HepG2 (cell line): ENCODE results near the gene SP6. TPM values are rescaled to one million over a fixed set of nuclear protein-coding genes. Genes with fewer than 3 reads are reported as not detected.

ENCODE experiments used
- ATAC-seq: fragments of 200-7000 bp; cut with Tn5 transposase; 3 replicates; pipeline ENCODE4 v1.9.1; 2020; ENCODE audit warnings: mild to moderate bottlenecking, moderate library complexity
- BruUV-seq: library from RNA; stranded (reverse); fragments of 400-500 nt; replicated peaks from 2 replicates; lab custom pipeline; 2021; lab: Mats Ljungman, UMichigan
- CTCF ChIA-PET: fragments of 300-600 bp; formaldehyde crosslinking; extraction: SDS; loops from one replicate; lab custom pipeline; 2021; ENCODE audit warnings: low total read pairs, inconsistent platforms, low intra/inter-chr PET ratio; lab: Yijun Ruan, JAX
- POLR2A ChIA-PET: fragments of 350-600 bp; sonication (Branson Sonifier 250); formaldehyde crosslinking; loops from one replicate; lab custom pipeline; 2020; ENCODE audit warnings: antibody characterized with exemption, inconsistent platforms; lab: Yijun Ruan, JAX
- DNase-seq: peaks from one replicate; pipeline ENCODE4 v3.0.0-alpha.2; 2015; ENCODE audit warnings: low spot score
- FAIRE-seq: peaks from 3 replicates; lab custom pipeline; 2011; peaks lifted over from hg19 to GRCh38; lab: Jason Lieb, UNC
- H2AFZ ChIP-seq: one replicate; pipeline ENCODE4 v1.6.1; 2011; ENCODE audit warnings: low read length, inconsistent platforms
- H3K27ac ChIP-seq: fragments of 300-600 bp; 3 replicates; pipeline ENCODE4 v1.8.0; 2011; ENCODE audit warnings: mixed run types, mild to moderate bottlenecking, mixed read lengths, low read length, inconsistent platforms; ENCODE audit not compliant: insufficient read depth; ENCODE audit errors: extremely low read length
- H3K27me3 ChIP-seq, 2 experiments: fragments of 200-600 bp in 1 of 2; 2 replicates in 1 of 2; 3 replicates in 1 of 2; pipeline versions ENCODE4 v1.6.0 to v1.8.0; 2011; ENCODE audit warnings: low read length in 2 of 2, mild to moderate bottlenecking in 2 of 2, moderate library complexity in 2 of 2, inconsistent platforms in 1 of 2; ENCODE audit not compliant: insufficient read depth in 2 of 2, control insufficient read depth in 1 of 2
- H3K36me3 ChIP-seq, 2 experiments: fragments of 200-600 bp in 1 of 2; replicated peaks in 1 of 2; 2 replicates in 1 of 2; 3 replicates in 1 of 2; pipeline versions ENCODE4 v1.5.1 to v1.8.0; 2011; ENCODE audit warnings: low read length in 2 of 2, inconsistent platforms in 1 of 2; ENCODE audit not compliant: insufficient read depth in 2 of 2, control insufficient read depth in 1 of 2
- H3K4me1 ChIP-seq: 2 replicates; pipeline ENCODE4 v1.5.1; 2012; ENCODE audit warnings: low read length, inconsistent platforms; ENCODE audit not compliant: insufficient read depth
- H3K4me2 ChIP-seq: 2 replicates; pipeline ENCODE4 v1.6.0; 2011; ENCODE audit warnings: low read depth, low read length, inconsistent platforms
- H3K4me3 ChIP-seq, 3 experiments: fragments of 200-600 bp in 1 of 3; sonication (generic), shearing (Covaris generic) in 1 of 3; replicated peaks in 1 of 3; 2 replicates each; pipeline ENCODE4 v1.5.1; 2011 to 2016; ENCODE audit warnings: low read length in 3 of 3, inconsistent platforms in 2 of 3, low read depth in 2 of 3, mild to moderate bottlenecking in 2 of 3, control low read depth in 1 of 3, mixed read lengths in 1 of 3; ENCODE audit not compliant: insufficient read depth in 1 of 3
- H3K79me2 ChIP-seq: one replicate; pipeline ENCODE4 v1.6.1; 2011; ENCODE audit warnings: low read length, inconsistent platforms; ENCODE audit not compliant: insufficient read depth
- H3K9ac ChIP-seq: 2 replicates; pipeline ENCODE4 v1.6.0; 2011; ENCODE audit warnings: mild to moderate bottlenecking, low read depth, low read length, inconsistent platforms; ENCODE audit not compliant: insufficient read depth
- H3K9me3 ChIP-seq: 2 replicates; pipeline ENCODE4 v1.5.1; 2012; ENCODE audit warnings: mild to moderate bottlenecking, low read length
- H4K20me1 ChIP-seq: 2 replicates; pipeline ENCODE4 v1.6.0; 2011; ENCODE audit warnings: inconsistent platforms, mild to moderate bottlenecking, low read length, moderate library complexity; ENCODE audit not compliant: insufficient read depth
- ARID2 ChIP-seq: sonication (generic); formaldehyde crosslinking; IDR thresholded peaks from 2 replicates; pipeline ENCODE4 v1.8.1; 2022; ENCODE audit warnings: mild to moderate bottlenecking, missing genetic modification reagents, borderline replicate concordance
- BCL3 ChIP-seq: sonication (generic); formaldehyde crosslinking; IDR thresholded peaks from 2 replicates; pipeline ENCODE4 v1.5.1; 2020; ENCODE audit warnings: mild to moderate bottlenecking, missing genetic modification reagents, moderate library complexity
- BHLHE40 ChIP-seq: IDR thresholded peaks from 2 replicates; pipeline ENCODE4 v1.6.1; 2011; ENCODE audit warnings: low read length, improper control_type of control experiment
- CREBL2 ChIP-seq: sonication (generic); formaldehyde crosslinking; IDR thresholded peaks from 2 replicates; pipeline ENCODE4 v1.8.1; 2023; ENCODE audit warnings: missing genetic modification reagents, mild to moderate bottlenecking, borderline replicate concordance
- DPF2 ChIP-seq: sonication (generic); formaldehyde crosslinking; IDR thresholded peaks from 2 replicates; pipeline ENCODE4 v1.4.0; 2020; ENCODE audit warnings: mild to moderate bottlenecking, low read depth, missing genetic modification reagents, borderline replicate concordance
- ERF ChIP-seq: IDR thresholded peaks from 2 replicates; pipeline ENCODE4 v1.6.1; 2018; ENCODE audit warnings: missing biosample characterization, missing genetic modification reagents
- GTF2F1 ChIP-seq: fragments of 150-350 bp; IDR thresholded peaks from 2 replicates; pipeline ENCODE4 v1.6.1; 2014; ENCODE audit warnings: low read length
- HCFC1 ChIP-seq: fragments of 150-350 bp; IDR thresholded peaks from 2 replicates; pipeline ENCODE4 v1.6.1; 2014; ENCODE audit warnings: low read depth, low read length
- HOXA9 ChIP-seq: sonication (generic); formaldehyde crosslinking; IDR thresholded peaks from 2 replicates; pipeline ENCODE4 v1.8.1; 2022; ENCODE audit warnings: missing genetic modification reagents, mild to moderate bottlenecking, moderate library complexity, borderline replicate concordance
- KDM3A ChIP-seq: IDR thresholded peaks from 2 replicates; pipeline ENCODE4 v1.6.1; 2018; ENCODE audit warnings: low read depth, missing compliant biosample characterization
- MEIS2 ChIP-seq: sonication (generic); formaldehyde crosslinking; IDR thresholded peaks from 2 replicates; pipeline ENCODE4 v1.9.0; 2021; ENCODE audit warnings: mild to moderate bottlenecking, missing genetic modification reagents
- NCOA2 ChIP-seq: sonication (generic); formaldehyde crosslinking; IDR thresholded peaks from 2 replicates; pipeline ENCODE4 v1.8.0; 2022; ENCODE audit warnings: inconsistent platforms
- RBM22 ChIP-seq: fragments of 200-400 bp; formaldehyde crosslinking; optimal IDR thresholded peaks from 2 replicates; pipeline ENCODE3; 2017; ENCODE audit warnings: mild to moderate bottlenecking, low read length, moderate library complexity
- SOX5 ChIP-seq: IDR thresholded peaks from 2 replicates; pipeline ENCODE4 v1.6.1; 2016; ENCODE audit warnings: borderline replicate concordance
- SRSF4 ChIP-seq: fragments of 200-400 bp; formaldehyde crosslinking; IDR thresholded peaks from one replicate; pipeline ENCODE4 v1.6.1; 2018; ENCODE audit warnings: mild to moderate bottlenecking, low read depth, low read length, moderate library complexity; ENCODE audit not compliant: poor library complexity, severe bottlenecking
- TARDBP ChIP-seq: sonication (generic); formaldehyde crosslinking; IDR thresholded peaks from 2 replicates; pipeline ENCODE4 v1.8.0; 2022; ENCODE audit warnings: mild to moderate bottlenecking, missing genetic modification reagents
- TBL1XR1 ChIP-seq: fragments of 150-350 bp; IDR thresholded peaks from 2 replicates; pipeline ENCODE4 v1.6.1; 2014; ENCODE audit warnings: borderline replicate concordance, low read length; ENCODE audit not compliant: partially characterized antibody
- TBX2 ChIP-seq: sonication (generic); formaldehyde crosslinking; IDR thresholded peaks from 2 replicates; pipeline ENCODE4 v1.5.0; 2020; ENCODE audit warnings: missing genetic modification reagents, mild to moderate bottlenecking, borderline replicate concordance
- XBP1 ChIP-seq: sonication (generic); formaldehyde crosslinking; IDR thresholded peaks from 2 replicates; pipeline ENCODE4 v1.5.0; 2020; ENCODE audit warnings: missing genetic modification reagents
- YEATS2 ChIP-seq: sonication (generic); formaldehyde crosslinking; IDR thresholded peaks from 2 replicates; pipeline ENCODE4 v1.4.0; 2020; ENCODE audit warnings: missing genetic modification reagents, borderline replicate concordance
- ZFY ChIP-seq: sonication (generic); formaldehyde crosslinking; IDR thresholded peaks from 2 replicates; pipeline ENCODE4 v1.4.0; 2020; ENCODE audit warnings: missing genetic modification reagents
- ZNF101 ChIP-seq: sonication (generic); formaldehyde crosslinking; IDR thresholded peaks from 2 replicates; pipeline ENCODE4 v1.4.0; 2020; ENCODE audit warnings: mild to moderate bottlenecking, low read depth, missing genetic modification reagents, borderline replicate concordance
- ZNF331 ChIP-seq: sonication (generic); formaldehyde crosslinking; IDR thresholded peaks from 2 replicates; pipeline ENCODE4 v1.4.0; 2020; ENCODE audit warnings: missing genetic modification reagents
- ZNF44 ChIP-seq: sonication (generic); formaldehyde crosslinking; IDR thresholded peaks from 2 replicates; pipeline ENCODE4 v1.5.1; 2020; ENCODE audit warnings: mild to moderate bottlenecking, missing genetic modification reagents
- ZNF567 ChIP-seq: sonication (generic); formaldehyde crosslinking; IDR thresholded peaks from 2 replicates; pipeline ENCODE4 v1.8.1; 2023; ENCODE audit warnings: mild to moderate bottlenecking, missing genetic modification reagents, borderline replicate concordance
- ZNF616 ChIP-seq: sonication (generic); formaldehyde crosslinking; IDR thresholded peaks from 2 replicates; pipeline ENCODE4 v1.5.0; 2020; ENCODE audit warnings: low read depth, mild to moderate bottlenecking, missing genetic modification reagents
- WGBS: methylation state at CpG from one replicate; pipeline ENCODE4 v1.1.6; 2017; ENCODE audit warnings: low lambda C conversion rate; 5-methylcytosine and 5-hydroxymethylcytosine counted together
- in situ Hi-C: cut with HindIII; loops from 2 replicates; pipeline ENCODE4 v1.10.0; 2017; ENCODE audit warnings: low pct_unique_long_range_greater_than_20kb; ENCODE audit not compliant: extremely low pct_ligation_motif_present
- intact Hi-C: fragments of 100-400 bp; cut with micrococcal nuclease; formaldehyde crosslinking; loops from one replicate; pipeline ENCODE4 v1.10.0; 2022; ENCODE audit not compliant: unreplicated experiment
- polyA plus RNA-seq, 8 experiments: library from polyadenylated mRNA; depleted of rRNA in 3 of 8; stranded (reverse) in 7 of 8; unstranded in 1 of 8; fragments of >200 nt; fragmentation: Illumina TruSeq in 4 of 8; extraction: Trizol in 4 of 8; gene quantifications; 2 replicates each; pipeline versions ENCODE4 v1.2.1 to v1.2.3, GENCODE V29; 2011 to 2016; ENCODE audit warnings: low read depth in 4 of 8, missing spikeins in 1 of 8, mixed read lengths in 1 of 8; ENCODE audit not compliant: insufficient read depth in 1 of 8
- total RNA-seq, 5 experiments: library from RNA; depleted of rRNA; stranded (reverse); fragments of >200 nt; fragmentation: Illumina TruSeq; extraction: Trizol; gene quantifications; 2 replicates each; pipeline ENCODE4 v1.2.3, GENCODE V29; 2016; ENCODE audit warnings: low read depth in 1 of 5

Gene SP6
- total and polyA plus RNA-seq, 2 of the 13 experiments (the other 11 are each of a cell fraction or from before 2014, with no cell fraction given) = 0.07 TPM

- ChIA-PET POLR2A (interaction anchor here (2.3 to 4.8 kb wide), 4 partner anchors 13 to 97 kb away, joined by 6 to 30 read pairs (median 18); partner anchors contain the start of genes LRRC46, MRPL10, PNPO and SP2), CTCF (interaction anchor here (1.5 to 5.6 kb wide), 2 partner anchors 45 to 174 kb away, joined by 5 to 162 read pairs; no protein-coding TSS in a partner anchor)
- in situ Hi-C loops = loop anchor here (5.0 kb wide), 2 partner anchors 48 to 173 kb away; no protein-coding TSS in a partner anchor
- Histone ChIP-seq H3K4me1 (peaks cover 49% of the 10 kb centered on the region), H4K20me1 (no peaks in the 10 kb centered on the region), H3K4me3 (no peak overlapping the region), H3K27me3 (peaks cover 5 to 11% of the 10 kb centered on the region in 2 experiments; a peak in 3 of 5 replicates), H2AFZ (no peak overlapping the region), H3K79me2 (peaks cover 10% of the 10 kb centered on the region), H3K9ac (no peak overlapping the region), H3K4me2 (peak overlapping the region; percentile 89), H3K27ac (no peak overlapping the region), H3K9me3 (no peaks in the 10 kb centered on the region), H3K36me3 (no peaks in the 10 kb centered on the region; a peak in 1 of 5 replicates)
- FAIRE-seq (peak; percentile 66), ATAC-seq (no peak; the same call in 2 of the 3 replicates), DNase-seq (peak; percentile 73)
- 0% methylated on average over 5 of the region's 5 CpGs for WGBS
- no TSS peak for BruUV-seq
- intact Hi-C loops = no loop called here
- peak; percentile 48; the same call in 1 of the 2 replicates for TF ChIP-seq BHLHE40
- no peak for TF ChIP-seq DPF2 (CRISPR knock-in tag)
- TF ChIP-seq XBP1 (CRISPR knock-in tag) = no peak
- TF ChIP-seq ARID2 (CRISPR knock-in tag) = no peak
- TF ChIP-seq RBM22 = no peak
- peak; percentile 35; the same call in 1 of the 2 replicates for TF ChIP-seq NCOA2 (CRISPR knock-in tag)
- no peak for TF ChIP-seq ZNF616 (CRISPR knock-in tag)
- no peak for TF ChIP-seq ZFY (CRISPR knock-in tag)
- TF ChIP-seq TBL1XR1 = no peak
- TF ChIP-seq MEIS2 (CRISPR knock-in tag) = 0 out of 2 replicates have a peak, but pooled peaks have one; percentile 26
- no peak for TF ChIP-seq TARDBP (CRISPR knock-in tag)
- no peak for TF ChIP-seq HOXA9
- peak; percentile 23; the same call in 1 of the 2 replicates for TF ChIP-seq TBX2 (CRISPR knock-in tag)
- no peak for TF ChIP-seq GTF2F1
- no peak for TF ChIP-seq CREBL2 (CRISPR knock-in tag)
- no peak for TF ChIP-seq ZNF44
- TF ChIP-seq ZNF567 (CRISPR knock-in tag) = no peak
- TF ChIP-seq SOX5 = peak; percentile 21; the same call in 1 of the 2 replicates
- no peak for TF ChIP-seq BCL3 (CRISPR knock-in tag)
- 0 out of 2 replicates have a peak, but pooled peaks have one; percentile 11 for TF ChIP-seq ZNF331 (CRISPR knock-in tag)
- TF ChIP-seq HCFC1 = no peak
- TF ChIP-seq ZNF101 (CRISPR knock-in tag) = no peak
- TF ChIP-seq YEATS2 (CRISPR knock-in tag) = peak; percentile 56; the same call in 1 of the 2 replicates
- no peak for TF ChIP-seq SRSF4
- no peak for TF ChIP-seq KDM3A (CRISPR knock-in tag)
- no peak for TF ChIP-seq ERF (CRISPR knock-in tag)
These were observed 6.7 kb downstream of the SP6 start for GRCh38 chr17:47844227-47844626.
